SU-DHL-6 (cell line): ENCODE measurements around the gene IPO8.

ENCODE experiments used
- CTCF ChIP-seq: fragments of 200-600 bp; sonication (generic); IDR thresholded peaks from one replicate; pipeline ENCODE4 v1.5.1; 2017; ENCODE audit warnings: antibody characterized with exemption, mild to moderate bottlenecking, low read length, moderate library complexity; ENCODE audit not compliant: insufficient read depth, poor library complexity, severe bottlenecking
- EZH2phosphoT487 ChIP-seq: fragments of 200-600 bp; sonication (generic), shearing (Covaris generic); conservative IDR thresholded peaks from 2 replicates; pipeline ENCODE4 v1.6.1; 2018; ENCODE audit warnings: mild to moderate bottlenecking, antibody characterized with exemption, low read length, moderate library complexity, mixed read lengths

DNA sequence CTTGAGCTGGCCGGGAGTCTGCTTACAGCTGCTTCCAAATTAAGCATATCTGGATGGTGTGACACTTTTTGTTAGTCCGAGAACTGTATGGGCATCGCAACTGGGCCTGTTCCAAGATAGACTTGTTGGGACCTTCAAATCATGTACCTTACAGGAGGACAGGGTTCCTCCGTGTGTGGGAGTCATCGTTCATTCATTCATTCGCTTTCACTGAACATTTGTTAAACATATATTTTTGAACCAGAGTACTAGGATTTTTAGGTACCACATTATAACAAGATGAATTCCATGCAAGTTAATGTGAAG, 387 bp upstream of the IPO8 start:
- no peak for TF ChIP-seq CTCF
- no peak for TF ChIP-seq EZH2phosphoT487
